GM19351 (cell line): Measurements from ENCODE around the gene STK32A.
A peak's percentile ranks its signal among the peaks of the same experiment; 100 is the strongest.

ENCODE experiments used
- ATAC-seq: cut with Tn5 transposase; IDR thresholded peaks from one replicate; pipeline ENCODE4 v1.9.1; 2021; ENCODE audit warnings: mild to moderate bottlenecking, moderate library complexity; ENCODE audit not compliant: unreplicated experiment

Gene STK32A

DNA sequence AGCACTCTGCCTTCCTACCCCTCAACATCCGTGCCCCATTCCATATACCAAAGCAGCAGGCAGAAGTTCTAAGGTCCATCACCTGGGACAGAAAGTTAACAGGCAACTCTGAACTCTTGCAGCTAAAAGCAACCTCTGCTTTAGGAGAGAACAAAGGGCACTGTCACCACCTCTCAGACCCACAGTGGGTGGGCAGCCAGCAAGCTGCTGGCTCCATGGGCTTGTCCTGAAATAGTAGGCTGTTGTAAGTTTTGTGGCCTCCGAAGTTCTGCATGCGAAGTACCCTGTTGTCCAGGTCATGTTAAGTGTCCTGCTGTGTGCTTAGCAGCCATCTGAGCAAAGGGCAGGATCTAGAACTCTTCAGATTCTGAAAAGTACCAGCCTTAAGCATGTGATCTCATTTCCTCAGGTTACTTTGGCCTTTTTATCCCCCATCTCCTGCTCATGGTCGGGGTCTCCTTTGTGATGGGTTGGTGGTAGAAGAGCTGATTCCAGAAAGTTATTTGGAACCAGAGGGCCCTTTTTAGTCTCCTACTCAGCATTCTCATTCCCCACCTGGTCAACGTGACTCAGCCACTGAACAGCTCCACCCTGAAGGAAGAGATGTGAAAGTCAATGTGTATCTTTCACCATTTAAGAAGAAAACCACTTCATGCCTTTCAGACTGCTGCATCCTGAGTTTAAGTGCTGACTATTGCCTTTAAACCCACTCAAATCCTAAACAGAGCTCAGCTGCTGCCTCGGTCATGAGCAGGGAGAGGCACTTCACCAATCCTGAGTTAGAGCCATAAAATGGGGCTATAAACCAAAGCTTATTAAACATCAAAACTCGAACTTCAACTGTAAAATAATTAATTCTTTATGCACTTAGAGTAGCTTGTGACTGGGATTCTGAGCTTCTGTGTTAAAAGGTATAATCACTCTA is 153.6 kb downstream of the STK32A start:
- ATAC-seq = peak; percentile 28

DNA sequence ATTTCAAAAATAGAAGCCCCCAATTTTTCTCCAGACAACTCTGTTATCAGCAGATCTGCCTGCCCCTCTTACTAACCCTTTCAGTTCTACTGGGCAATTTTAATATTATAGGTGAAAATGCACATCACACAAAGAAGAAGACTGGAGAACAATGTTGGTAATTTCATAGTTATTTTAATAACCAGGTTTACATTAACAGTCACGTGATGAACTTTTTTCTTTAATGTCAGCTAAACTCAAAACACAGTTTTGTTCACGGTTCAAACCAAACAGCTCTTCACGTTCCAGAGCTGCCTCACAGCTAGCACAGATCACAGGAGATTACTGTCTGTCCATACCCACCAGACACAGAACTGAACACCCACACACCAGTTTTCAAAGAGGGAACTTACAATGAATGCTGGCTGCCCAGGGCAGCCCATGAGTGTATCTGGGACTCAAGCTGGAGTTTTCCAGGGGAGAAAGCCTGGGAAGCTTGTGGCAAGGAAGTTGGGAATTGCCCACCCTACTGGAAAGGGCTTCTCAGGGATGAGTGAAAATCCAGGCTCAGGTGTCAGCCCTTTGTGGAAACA is 155.9 kb downstream of the STK32A start:
- no peak for ATAC-seq

DNA sequence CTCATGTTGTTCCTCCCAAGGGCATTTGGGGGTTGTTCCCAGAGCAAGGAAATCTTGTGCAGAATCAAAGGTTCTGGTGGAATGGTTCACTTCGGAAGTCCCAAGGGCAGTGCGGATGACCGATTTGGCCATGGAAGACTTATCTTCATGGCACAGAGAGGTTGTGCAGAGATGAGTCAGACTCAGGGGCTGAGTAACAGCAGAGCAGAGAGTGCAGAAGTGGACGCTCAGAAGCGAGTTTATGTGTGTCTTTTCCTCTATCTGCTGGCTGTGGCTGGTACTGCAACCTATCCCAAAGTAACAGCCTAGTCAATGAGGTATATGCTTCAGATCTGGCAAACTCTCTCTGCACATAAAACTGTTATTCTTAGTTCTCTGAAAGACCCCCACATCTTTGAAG is 157.0 kb downstream of the STK32A start:
- ATAC-seq = peak; percentile 92

DNA sequence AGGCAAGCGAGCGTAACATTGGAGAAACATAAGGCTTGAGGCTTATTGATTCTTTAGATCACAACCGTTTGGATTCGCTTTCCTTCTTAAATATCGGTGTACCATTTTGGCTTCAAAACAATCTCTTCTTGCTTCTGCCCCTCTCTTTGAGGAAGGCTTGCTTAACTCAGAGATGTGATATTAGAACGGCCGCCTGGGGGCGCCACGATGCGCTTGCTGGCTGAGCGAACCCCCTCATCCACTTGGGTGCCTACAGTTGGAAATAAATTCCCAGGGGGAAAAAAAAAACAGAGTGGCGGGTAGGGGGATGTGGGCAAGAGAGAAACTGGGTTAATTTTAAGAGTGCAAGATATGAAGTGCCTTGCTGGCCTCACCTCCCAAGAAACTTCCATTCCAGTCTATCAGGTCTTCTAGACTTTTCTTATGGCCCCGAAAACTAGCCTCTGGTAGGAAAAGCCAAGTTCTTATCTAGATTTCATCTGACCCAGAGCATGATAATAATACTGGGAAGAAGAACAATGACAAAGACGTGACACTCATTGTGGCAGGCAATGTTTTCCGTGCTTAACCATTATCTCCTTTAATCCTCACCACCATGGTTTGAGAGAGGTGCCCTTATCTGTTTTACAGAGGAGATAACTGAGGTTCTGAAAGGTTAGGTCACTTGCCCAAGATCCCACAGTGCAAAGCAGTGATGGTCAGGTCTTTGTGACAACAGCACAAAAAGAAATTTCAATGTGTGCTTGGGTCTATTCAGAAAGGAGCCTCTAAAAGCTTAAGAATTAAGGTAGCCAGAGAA is 159.2 kb downstream of the STK32A start:
- no peak for ATAC-seq

DNA sequence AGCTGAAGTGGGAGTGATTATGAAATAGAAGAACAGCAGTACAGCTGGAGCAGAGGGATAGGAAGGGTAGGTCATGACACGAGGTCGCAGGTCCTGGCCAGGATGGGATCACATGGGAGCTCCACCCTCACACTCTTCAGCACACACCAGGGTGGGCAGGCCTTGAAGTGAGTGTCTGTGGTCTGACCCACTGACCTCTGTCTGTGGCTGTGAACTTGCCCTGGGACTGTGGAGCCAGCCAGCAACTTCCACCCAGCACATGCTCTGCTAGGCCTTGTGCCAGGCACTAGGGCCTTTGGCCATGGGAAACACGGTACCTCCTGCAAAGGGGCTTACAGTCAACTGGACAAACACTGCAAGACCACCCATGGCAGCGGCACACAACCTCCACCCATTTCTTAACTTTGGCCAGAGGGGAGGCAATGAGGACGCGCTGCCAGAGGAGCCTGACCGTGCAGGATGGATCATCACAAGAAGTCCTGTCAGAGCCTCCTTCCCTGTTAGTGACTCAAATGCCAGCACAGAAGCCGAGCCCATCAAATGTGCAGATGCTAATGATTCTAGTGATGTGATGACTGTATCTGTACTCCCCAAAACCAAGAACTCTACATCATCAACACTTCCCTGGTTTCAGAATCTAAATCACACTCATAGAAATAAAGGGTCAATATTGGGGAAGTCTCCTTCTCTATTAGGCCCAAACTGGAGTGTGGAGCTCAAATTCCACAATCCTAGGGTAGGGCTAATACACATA is 161.4 kb downstream of the STK32A start:
- ATAC-seq = no peak

DNA sequence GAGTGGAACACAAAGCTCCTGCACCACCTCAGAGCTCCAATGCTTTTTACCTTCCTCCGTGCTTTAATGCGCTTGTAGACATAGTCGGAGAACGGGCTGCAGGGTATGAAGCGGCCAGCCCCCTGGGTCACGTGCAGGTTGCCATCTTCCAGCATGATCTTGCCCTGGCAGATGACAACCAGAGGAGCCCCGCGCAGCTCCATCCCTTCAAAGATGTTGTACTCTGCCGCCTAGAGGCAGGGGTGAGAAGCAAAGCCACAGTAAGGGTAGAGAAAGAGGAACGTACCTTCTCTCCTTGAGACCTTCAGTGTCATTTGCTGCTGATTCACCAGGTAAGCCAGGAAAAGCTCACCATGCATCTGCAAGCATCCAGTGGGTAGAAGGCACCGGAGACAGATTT is 162.8 kb downstream of the STK32A start:
- ATAC-seq = no peak

DNA sequence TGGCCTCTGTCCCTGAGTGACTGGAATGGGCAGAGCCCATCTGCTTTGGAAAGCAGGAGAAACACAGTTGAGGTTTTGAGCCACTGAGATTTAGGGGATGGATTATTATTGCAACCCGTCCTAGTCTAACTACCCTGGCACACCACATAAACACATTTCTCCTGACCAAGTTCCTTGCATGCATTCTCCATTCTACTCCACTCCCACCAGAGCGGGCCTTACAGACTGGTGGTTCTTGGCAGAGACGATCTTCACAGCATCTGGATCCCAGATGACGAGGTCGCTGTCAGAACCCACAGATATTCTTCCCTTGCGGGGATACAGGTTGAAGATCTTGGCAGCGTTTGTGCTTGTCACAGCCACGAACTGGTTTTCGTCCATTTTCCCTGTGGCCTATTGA is 164.0 kb downstream of the STK32A start:
- no peak for ATAC-seq

DNA sequence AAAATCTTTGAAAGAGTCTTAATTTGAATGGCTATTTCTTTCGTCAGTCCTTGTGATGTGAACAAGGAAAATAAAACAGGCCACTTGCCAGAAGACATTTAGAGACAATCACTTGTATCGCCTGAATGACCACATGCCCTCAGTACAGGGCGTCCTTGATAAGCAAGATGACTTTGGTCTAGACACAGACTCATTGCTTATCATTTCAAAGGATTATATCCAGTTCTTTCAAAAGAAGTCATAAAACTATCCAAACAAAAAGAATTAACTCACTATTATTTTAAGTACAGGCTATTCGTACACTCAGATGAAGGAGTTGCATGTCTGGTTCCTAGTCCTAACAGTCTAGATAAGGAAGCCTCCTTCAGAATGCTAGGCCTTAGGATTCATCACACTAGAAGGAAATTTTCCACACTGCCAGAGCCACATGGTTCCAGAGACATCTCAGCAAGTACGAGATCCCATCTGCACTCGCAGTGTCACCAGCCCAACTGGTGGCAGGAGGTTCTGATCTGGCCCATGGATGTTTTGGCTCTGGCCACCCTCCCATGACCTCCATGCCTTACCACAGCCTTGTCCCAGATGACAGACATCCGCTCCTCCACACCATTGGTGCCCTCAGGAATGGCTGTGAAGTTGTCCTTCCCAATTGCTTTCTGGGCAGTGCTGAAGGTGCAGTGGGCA is 165.4 kb downstream of the STK32A start:
- ATAC-seq = no peak

DNA sequence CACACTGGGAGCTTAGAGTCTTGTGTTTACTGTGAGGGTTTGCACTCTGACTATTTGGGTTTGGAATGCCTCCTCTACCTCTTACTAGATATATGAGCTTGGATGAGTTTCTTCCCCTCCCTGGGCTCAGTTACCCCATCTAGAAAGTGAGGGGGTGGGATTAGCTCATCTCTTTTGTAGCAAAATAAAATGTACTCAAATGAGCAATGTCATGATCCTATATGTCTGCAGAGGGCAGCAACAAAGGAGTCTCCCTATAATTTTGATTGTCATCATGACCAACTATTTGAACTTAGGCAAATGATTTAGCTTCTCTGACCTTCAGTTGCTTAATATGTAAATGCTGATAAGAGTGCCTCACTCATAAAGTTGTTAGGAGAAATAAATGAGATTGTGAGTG is 166.1 kb downstream of the STK32A start:
- ATAC-seq = no peak

DNA sequence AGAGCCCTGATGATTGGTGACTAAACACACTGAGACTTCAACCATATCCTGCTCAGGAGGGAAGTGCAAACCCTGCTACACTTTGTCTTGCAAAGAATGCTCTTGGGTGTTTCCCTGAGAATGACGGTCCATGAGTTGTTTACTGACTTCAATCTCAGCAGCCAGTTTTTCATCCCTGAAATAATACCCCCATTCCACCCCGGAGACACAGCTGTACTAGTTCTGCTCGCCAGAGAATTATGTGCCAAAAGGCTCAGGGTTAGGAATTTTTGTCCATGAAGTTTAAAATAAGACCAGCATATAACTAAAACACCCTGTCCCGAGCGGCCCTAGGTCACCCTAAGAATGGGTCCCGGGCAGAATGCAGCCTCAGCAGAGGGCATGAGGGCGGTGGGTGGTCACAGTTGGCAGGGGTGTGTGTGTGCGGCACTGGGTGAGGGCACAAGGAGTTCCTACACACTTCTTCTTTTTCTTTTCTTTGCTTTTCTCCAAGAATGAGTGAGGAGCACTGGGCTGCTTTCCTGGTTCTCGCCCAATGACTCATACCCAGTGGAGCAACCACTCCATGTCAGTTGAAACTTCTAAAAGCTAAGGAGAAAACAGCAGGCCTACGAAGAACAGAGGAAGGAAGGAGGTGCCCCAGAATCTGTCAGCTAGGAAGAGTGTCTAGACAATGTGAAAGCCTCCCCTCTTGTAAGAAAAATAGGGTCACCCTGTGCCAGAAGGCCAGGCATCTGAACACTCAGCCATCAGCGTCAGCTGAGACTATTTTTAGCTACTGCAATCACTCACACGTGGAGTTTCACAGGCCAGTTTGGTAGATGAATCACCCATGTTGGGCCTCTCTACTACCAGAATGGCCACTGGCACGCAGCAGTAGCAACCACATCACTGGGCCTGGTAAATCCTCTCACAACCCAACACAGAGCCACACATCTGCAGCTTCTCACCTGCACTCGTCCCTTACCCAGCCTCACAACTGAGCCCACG is 169.1 kb downstream of the STK32A start:
- ATAC-seq = peak; percentile 92

DNA sequence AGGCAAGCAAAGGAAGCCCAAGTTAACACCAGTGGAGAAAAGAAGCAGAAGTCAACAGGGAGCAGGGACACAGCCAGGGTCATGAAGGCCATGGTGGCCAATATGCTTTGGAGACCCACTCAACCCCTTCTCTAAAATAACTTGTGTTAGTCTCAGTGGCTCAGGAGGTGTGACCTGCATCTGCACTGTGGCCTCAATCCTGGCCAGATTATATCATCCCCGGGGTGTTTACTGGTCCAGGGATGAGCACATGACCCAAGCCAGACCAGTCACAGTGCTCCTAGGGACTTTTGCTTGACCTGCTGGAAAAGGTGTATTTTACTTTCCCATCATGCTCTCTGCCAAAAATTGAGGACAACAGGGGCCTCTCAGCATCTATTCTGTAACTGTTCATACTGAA is 169.9 kb downstream of the STK32A start:
- peak; percentile 33 for ATAC-seq

DNA sequence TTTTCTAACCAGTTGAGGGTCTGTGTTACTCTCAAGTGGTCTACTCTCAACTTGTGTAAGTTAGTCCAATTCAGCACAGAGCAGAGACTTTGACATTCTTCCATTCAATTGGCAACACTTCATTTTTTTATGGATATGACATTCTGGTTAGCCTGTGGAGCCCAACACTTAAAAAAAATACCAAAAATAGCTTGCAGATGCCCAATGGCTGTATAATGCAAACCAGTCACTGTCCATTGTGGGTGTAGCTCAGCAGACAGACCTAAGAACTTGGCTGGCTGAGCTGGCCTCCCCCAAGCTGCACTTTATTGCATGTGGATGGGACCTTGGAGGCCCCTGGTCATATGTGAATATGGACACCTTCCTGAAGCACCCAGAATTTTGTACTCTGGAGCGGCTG is 171.8 kb downstream of the STK32A start:
- ATAC-seq = no peak

DNA sequence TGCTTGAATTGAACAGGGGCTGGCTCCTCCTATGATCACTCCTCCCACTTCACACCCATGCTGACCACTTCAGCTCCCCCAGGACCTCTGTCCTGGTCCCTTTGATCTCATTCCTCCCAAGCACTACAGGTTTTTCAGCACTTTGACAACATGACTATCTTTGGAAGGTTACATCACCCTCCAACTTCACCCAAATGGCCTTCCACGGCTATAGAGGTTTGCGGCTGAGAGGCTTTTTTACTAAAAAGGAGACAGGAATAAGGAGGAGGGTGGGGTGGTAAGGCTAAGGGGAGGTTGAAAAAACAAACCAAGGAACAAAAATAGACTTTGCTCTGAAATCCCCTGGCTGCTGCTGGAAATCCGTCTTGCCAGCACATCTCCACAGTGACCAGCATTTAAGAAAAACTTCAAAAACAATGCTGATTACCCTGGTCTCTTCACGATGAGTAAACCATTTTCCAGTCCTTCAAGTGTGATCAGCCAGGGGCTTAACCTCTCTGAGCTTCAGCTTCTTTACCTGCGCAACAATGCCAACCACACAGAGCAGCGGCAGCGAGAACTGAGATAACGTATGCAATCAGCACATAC is 172.4 kb downstream of the STK32A start:
- ATAC-seq = no peak

DNA sequence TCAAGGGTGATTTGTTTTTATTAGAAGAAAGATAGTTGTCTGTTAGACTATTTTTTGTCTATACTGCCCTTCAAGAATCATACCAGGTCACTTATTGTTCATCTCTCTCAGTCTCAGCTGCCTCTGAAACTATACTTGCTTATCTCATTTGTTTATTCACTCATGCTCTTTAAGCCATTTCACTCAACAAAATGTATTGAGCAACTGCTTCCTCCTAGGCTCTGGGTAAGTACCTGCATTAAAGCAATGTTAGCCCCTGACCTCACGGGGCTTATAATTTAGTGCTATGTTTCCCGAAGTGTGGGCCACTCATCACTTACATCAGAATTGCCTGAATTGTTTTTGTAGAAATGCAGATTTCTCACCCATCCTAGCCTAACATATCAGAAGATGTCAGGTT is 174.2 kb downstream of the STK32A start:
- ATAC-seq = no peak

DNA sequence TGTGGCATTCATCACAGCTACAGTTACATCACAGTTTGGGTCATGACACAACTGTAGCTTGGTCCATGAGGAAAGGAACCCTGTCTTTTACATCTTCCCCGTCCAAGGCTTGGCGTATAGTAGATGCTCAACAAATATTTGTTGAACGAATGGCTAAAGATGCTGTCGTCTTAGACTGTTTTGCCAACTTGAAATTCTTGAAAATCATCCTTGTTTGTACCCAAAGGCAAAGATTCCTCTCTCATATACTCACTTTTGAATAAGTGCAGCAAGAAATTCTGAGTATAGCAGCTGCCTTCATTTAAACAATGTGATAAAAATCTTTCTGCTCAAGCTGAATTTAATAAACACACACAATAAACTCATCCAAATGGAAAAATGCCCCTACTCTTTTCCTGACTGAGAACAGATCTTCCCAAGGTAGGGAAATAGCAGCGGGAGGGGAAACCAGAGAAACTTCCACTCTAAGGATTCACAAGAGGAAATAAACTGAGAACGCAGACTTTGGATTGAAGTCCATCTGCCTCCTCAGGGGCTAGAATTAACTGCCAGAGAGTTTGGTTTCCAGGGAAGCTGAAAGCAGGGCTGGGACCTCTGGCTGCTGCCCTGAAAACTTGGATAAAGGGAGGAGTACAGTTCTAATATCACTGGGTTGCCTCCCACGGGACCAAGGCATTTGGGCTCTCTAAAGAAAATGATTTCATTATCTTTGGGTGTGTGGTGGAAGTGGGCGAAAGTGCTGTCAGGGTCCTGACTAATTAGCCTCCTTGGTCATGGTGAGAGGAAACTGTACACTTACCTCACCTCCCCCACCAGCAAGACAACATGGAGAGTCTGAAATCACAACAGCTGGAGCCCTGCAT is 175.9 kb downstream of the STK32A start:
- ATAC-seq = no peak

DNA sequence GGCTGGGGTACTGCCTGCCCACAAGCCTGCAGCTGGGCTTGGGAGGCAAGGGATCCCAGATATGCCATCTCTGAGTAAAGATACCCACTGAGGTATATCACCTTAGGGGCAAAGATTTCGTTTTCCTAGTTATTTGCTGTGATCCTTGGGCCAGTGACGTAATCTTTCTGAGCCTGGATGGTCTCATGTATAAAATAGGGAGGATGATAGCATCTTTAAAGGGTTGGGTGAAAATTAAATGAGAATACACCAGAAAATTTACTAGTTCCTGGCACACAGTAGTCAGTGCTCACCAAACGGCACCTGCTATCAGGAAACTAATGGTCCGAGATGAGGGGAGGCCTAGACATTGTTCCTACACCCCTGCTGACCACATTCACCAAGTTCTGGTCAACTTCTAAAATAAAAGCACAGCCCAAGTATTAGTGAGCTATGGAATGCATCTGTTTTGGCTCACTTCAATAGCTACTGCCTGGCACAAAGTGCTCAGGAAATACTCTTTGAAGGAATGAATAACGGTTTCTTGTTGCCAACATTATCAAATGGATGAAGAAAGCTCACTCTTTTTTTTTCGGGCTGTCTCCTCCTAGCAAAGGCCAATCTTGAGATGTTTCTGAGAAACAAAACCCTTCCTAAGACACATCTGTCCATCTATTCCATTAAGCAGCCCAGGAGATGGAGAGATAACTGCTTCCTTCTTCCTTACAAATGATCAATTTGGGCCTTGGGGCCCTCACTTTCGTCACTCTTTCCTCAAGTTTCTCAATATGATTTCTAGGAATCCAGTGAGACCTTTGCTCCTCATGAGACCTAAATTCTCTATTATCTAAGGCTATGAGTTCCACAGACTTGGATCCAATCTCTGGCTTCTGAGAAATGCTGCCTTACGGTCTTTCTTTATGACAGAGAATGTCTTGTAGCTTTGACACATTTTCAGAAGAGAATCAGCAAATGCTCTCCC is 176.8 kb downstream of the STK32A start:
- no peak for ATAC-seq

DNA sequence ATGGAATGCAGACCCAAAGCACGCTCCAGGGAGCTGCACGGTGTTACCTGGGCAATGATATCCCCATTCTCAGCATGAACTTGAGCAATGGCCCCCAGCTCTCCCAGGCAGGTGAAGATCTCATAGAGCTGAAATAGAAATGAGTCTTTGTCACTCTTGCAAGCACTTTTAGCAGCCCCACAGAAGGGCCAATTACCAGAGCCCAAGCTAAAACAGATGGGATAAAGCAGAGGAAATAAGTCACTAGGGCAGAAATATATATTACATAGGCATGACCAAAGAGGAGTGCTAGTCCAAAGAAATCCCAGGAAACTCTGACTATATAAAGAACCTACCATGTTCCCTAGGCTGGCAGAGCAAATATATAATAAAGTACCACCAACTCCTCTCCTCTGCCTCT is 177.7 kb downstream of the STK32A start:
- ATAC-seq = no peak
